Activated CD8-positive, alpha-beta memory T cell treated with anti-CD3 and anti-CD28 coated beads, Interleukin-2, amount 10 ng/mL, durations not matched to agents 7 days and 5 days (primary cell): ENCODE results near the gene TLCD2. TPM values are rescaled to one million over a fixed set of nuclear protein-coding genes. Genes with fewer than 3 reads are reported as not detected.
"Not testable (repeated sequence)": the region's sequence is repeated elsewhere in the genome, so short reads cannot be mapped to it uniquely, and the experiment has no call there.

ENCODE experiments used
- ATAC-seq: fragments of 150-1000 bp; cut with Tn5 transposase; one replicate; pipeline ENCODE4 v1.10.0; 2021; ENCODE audit warnings: moderate library complexity
- CTCF ChIA-PET: fragments of 350-600 bp; sonication (Branson Sonifier 250); formaldehyde crosslinking; loops from one replicate; lab custom pipeline; 2021; ENCODE audit warnings: antibody characterized with exemption; lab: Charles Lee
- DNase-seq: peaks from one replicate; pipeline ENCODE4 v3.0.0-alpha.2; 2020
- H3K27ac Mint-ChIP-seq: one replicate; pipeline ENCODE4 v1.8.0; 2021; ENCODE audit warnings: mild to moderate bottlenecking, mixed read lengths
- H3K27me3 Mint-ChIP-seq: one replicate; pipeline ENCODE4 v1.8.0; 2021; ENCODE audit warnings: mixed read lengths
- H3K36me3 Mint-ChIP-seq: one replicate; pipeline ENCODE4 v1.8.0; 2021; ENCODE audit warnings: mild to moderate bottlenecking, mixed read lengths
- H3K4me1 Mint-ChIP-seq: one replicate; pipeline ENCODE4 v1.8.0; 2021; ENCODE audit warnings: mixed read lengths
- H3K4me3 Mint-ChIP-seq: one replicate; pipeline ENCODE4 v1.8.0; 2021; ENCODE audit warnings: mild to moderate bottlenecking, moderate library complexity, mixed read lengths
- H3K9me3 Mint-ChIP-seq: one replicate; pipeline ENCODE4 v1.8.0; 2022; ENCODE audit warnings: low read depth, mixed read lengths
- total RNA-seq, 2 experiments: library from RNA; stranded (reverse); gene quantifications; one replicate each; pipeline ENCODE4 v1.2.3, GENCODE V29; 2021

The TLCD2 gene
- total RNA-seq, 2 experiments from 2014 or later = 0.20 to 0.28 TPM

DNA sequence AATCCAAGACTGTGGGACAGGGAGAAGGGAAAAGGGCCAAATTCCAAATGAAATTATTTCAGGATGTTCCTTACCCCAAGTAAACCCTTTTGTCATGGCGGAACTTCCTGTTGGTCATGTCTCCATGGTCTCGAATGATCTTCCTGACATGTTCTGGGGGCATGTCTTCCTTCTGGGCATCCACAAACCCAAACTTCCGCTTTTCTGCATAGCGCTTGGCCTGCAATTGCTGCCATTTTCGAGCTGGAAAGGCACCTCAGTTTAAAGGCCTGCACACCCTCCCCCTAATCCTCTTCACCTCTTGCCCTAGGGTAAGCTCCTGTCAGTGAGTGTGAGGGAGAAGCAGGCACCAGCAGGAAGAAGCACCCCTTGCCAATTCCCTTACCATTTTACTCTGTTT, 26.7 kb downstream of the TLCD2 start:
- Mint-ChIP-seq H3K27me3 (no peaks in the 10 kb centered on the region), H3K4me1 (peaks cover 38% of the 10 kb centered on the region), H3K4me3 (peak overlapping the region; percentile 99), H3K36me3 (peaks cover 52% of the 10 kb centered on the region), H3K9me3 (no peaks in the 10 kb centered on the region), H3K27ac (peak overlapping the region; percentile 94)
- ATAC-seq = no peak
- DNase-seq = no peak
- CTCF ChIA-PET = interaction anchor here (0.5 to 2.6 kb wide), 4 partner anchors 15 to 255 kb away, joined by 3 to 16 read pairs (median 9); partner anchors contain the start of gene RILP

DNA sequence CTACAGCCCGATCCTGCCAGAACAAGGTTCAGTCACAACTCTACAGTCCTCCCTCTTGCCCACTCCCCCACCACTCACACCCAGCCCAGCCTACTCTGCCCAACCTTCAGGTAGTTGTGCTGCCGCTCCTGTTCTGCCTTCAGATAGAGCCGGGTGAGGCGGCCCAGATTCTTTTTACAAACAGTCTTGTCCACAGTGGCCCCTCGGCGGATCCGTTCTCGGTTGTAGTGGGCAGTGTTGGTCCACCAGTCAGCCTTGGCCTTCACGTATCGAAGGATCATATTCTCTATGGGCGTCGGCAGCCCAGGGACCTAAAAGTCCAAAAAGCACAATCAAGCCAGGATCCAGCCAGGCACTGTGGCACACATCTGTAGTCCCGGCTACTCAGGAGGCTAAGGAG, 33.8 kb downstream of the TLCD2 start:
- H3K27ac Mint-ChIP-seq = no peak overlapping the region
- DNase-seq (no peak), ATAC-seq (no peak)
- peaks cover 79% of the 10 kb centered on the region for H3K36me3 Mint-ChIP-seq
- H3K4me3 Mint-ChIP-seq = no peak overlapping the region
- peaks cover 19% of the 10 kb centered on the region for H3K4me1 Mint-ChIP-seq
- H3K9me3 Mint-ChIP-seq = no peaks in the 10 kb centered on the region
- H3K27me3 Mint-ChIP-seq = no peaks in the 10 kb centered on the region
- CTCF ChIA-PET = no interaction called here

DNA sequence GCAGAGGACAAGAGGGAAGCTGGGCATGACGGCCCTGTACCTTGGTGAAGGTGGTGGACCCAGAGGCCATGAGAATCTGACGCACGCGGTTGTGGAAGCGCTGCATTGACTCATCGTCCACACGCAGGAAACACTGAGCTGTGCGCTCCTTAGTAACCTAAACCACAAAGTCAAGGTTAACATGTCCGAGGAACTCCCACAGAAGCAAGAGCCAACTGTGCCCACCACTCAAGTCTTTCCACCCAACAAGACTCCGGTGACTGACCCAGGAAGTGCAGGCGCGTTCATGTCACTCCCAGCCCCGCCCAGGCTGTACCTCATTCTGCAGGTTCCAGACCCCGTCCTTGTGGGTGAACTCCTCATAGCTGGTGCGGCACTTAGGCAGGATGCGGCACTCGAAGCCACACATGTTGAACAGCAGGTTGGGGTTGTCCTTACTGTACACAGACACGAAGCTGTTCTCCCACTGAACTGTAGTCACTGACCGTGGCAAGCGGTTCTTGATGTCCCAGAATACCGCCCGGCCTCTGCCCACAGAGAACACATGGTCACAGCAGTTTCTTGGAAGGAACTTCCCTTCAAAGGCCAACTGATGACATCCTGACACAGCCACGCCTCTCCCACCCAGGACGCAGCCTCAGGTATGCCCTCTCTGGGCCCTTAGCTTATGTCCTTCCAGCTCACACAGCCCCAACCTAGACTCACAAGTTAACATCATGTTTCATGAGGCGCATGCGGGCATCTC, 37.0 kb downstream of the TLCD2 start:
- peak; percentile 47 for ATAC-seq
- Mint-ChIP-seq H3K27me3 (no peaks in the 10 kb centered on the region), H3K27ac (peak overlapping the region; percentile 32), H3K36me3 (peaks cover 72% of the 10 kb centered on the region), H3K4me1 (peaks cover 19% of the 10 kb centered on the region), H3K9me3 (no peaks in the 10 kb centered on the region), H3K4me3 (no peak overlapping the region)
- DNase-seq = peak; percentile 58
- CTCF ChIA-PET = interaction anchor here (0.8 to 1.3 kb wide), 4 partner anchors 24 to 48 kb away, joined by 3 to 4 read pairs (median 3); partner anchors contain the start of gene RILP

DNA sequence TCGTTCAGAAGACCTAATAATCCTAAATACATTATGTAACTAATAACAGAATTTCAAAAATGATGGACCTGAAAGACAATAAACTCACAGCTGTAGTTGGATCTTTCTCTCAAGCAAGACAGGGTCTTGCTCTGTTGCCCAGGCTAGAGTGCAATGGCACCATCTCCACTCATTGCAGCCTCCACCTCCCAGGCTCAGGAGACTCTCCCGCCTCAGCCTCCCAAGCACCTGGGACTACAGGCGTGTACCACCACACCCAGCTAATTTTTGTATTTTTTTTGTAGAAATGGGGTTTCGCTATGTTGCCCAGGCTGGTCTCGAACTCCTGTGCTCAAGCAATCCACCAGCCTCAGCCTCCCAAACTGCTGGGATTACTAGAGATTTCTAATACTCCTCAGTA, 46.2 kb downstream of the TLCD2 start:
- ATAC-seq, H3K4me3 Mint-ChIP-seq, H3K27me3 Mint-ChIP-seq, H3K9me3 Mint-ChIP-seq, DNase-seq, H3K27ac Mint-ChIP-seq, H3K4me1 Mint-ChIP-seq: not testable (repeated sequence)
- CTCF ChIA-PET = interaction anchor here (2.9 kb wide), 1 partner anchor 15 kb away, joined by 12 read pairs; the partner anchor contains the start of gene RILP
- peaks cover 55% of the 10 kb centered on the region for H3K36me3 Mint-ChIP-seq

DNA sequence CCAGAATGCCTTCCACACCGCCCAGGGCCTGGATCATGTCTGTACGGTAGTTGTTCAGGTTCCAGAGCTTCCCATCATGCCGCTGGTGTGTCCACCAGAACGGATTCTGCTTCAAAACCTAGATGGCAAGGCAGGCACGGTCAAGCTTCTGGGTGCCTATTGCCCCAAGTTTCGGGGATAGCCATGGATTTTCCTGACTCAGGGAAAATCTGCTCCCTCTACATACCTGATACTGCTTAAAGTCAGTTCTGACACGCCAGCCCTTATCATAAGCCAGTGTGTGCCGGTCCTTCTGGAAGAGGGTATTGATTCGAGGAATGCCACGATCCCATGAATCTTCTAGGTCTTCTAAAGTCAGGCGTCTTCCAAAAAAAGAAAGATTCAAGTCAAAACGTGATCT, 49.1 kb downstream of the TLCD2 start:
- CTCF ChIA-PET = interaction anchor here (1.5 to 2.9 kb wide), 2 partner anchors 12 to 16 kb away, joined by 3 to 12 read pairs; partner anchors contain the start of genes RILP and SCARF1
- no peaks in the 10 kb centered on the region for H3K4me1 Mint-ChIP-seq
- H3K4me3 Mint-ChIP-seq = no peak overlapping the region
- no peak overlapping the region for H3K27ac Mint-ChIP-seq
- DNase-seq (no peak), ATAC-seq (no peak)
- no peaks in the 10 kb centered on the region for H3K9me3 Mint-ChIP-seq
- no peaks in the 10 kb centered on the region for H3K27me3 Mint-ChIP-seq
- H3K36me3 Mint-ChIP-seq = peaks cover 64% of the 10 kb centered on the region

DNA sequence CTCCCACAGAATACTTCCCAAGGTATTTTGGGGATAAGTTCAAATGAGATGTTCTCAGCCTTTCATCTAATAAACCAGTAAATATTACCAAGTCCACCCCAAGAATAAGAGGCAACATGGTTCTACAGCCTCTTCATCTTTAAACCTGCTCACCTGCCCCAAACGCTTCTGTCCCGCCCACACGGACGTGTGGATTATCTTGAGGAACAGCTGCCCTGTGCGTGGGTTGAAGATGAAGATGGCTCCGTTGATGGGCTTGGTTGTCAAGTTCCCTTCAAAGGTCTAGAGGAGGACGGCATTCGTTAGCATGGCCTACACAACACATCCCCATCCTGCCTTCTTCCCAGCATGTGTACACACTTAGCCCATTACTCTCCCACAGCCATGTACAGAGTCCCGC, 52.1 kb downstream of the TLCD2 start:
- H3K4me3 Mint-ChIP-seq = no peak overlapping the region
- no peak overlapping the region for H3K27ac Mint-ChIP-seq
- peaks cover 71% of the 10 kb centered on the region for H3K36me3 Mint-ChIP-seq
- no peaks in the 10 kb centered on the region for H3K4me1 Mint-ChIP-seq
- no peaks in the 10 kb centered on the region for H3K9me3 Mint-ChIP-seq
- ATAC-seq (no peak), DNase-seq (no peak)
- no peaks in the 10 kb centered on the region for H3K27me3 Mint-ChIP-seq
- CTCF ChIA-PET = no interaction called here

DNA sequence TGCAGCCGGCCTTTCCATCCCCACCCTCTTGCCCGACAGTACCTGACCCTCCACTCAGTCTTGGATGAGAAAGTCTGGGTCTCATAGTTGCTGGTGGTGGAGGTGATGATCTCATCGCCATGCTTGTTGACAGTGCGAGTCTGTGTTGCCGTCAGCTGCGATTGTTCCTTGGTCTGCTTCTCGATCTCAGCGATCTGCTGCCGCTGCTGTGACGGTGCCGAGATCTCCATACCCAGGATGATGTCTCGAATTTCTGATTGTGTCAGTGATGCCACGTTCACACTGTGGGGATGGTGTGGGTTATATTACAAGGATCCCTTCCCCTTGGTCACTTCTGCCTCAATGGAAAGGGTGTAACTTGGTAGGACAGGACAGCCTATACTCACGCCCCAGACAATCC, 56.4 kb downstream of the TLCD2 start:
- H3K27me3 Mint-ChIP-seq = no peaks in the 10 kb centered on the region

DNA sequence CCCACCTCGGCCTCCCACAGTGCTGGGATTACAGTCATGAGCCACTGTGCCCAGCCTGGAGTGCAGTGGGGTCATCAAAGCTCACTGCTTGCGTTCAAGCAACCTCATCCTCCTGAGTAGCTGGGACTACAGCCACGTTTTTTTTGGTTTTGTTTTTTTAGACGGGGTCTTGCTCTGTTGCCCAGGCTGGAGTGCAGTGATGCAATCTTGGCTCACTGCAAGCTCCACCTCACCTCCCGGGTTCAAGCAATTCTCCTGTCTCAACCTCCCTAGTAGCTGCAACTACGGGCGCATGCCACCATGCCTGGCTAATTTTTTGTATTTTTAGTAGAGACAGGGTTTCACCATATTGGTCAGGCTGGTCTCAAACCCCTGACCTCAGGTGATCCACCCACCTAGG, 57.4 kb downstream of the TLCD2 start:
- not testable (repeated sequence) for H3K4me1 Mint-ChIP-seq, ATAC-seq, DNase-seq, H3K4me3 Mint-ChIP-seq, H3K9me3 Mint-ChIP-seq, H3K27me3 Mint-ChIP-seq, H3K27ac Mint-ChIP-seq
- CTCF ChIA-PET = interaction anchor here (1.5 to 1.9 kb wide), 4 partner anchors 10 to 79 kb away, joined by 3 to 13 read pairs (median 5); no protein-coding TSS in a partner anchor
- peaks cover 44% of the 10 kb centered on the region for H3K36me3 Mint-ChIP-seq

More for the DNA sequence above, 56.4 kb downstream of the TLCD2 start:
- Mint-ChIP-seq H3K4me3 (no peak overlapping the region), H3K4me1 (peaks cover 5% of the 10 kb centered on the region), H3K27ac (no peak overlapping the region), H3K36me3 (peaks cover 54% of the 10 kb centered on the region), H3K9me3 (no peaks in the 10 kb centered on the region)
- CTCF ChIA-PET = no interaction called here
- ATAC-seq (no peak), DNase-seq (no peak)

Other genes starting within 250 kb of the TLCD2 start
- 10 to 100 TPM; 50.6 to 58.4 TPM for gene MYO1C, start 217.7 kb downstream of the TLCD2 start, total RNA-seq
- gene INPP5K, start 193.8 kb downstream of the TLCD2 start, total RNA-seq = 10 to 100 TPM; 40.6 to 43.4 TPM
- 10 to 100 TPM; 42.1 to 69.1 TPM for gene PITPNA, start 147.6 kb downstream of the TLCD2 start, total RNA-seq
- 1 to 10 TPM in 1 of 2 experiments, under 1 TPM in 1; 0.55 to 1.3 TPM for gene SLC43A2, start 81.5 kb downstream of the TLCD2 start, total RNA-seq
- gene SCARF1, start 64.6 kb downstream of the TLCD2 start, total RNA-seq = 1 to 10 TPM in 1 of 2 experiments, under 1 TPM in 1; 0.70 to 2.0 TPM
- 1 to 10 TPM; 4.8 to 6.9 TPM for gene RILP, start 60.5 kb downstream of the TLCD2 start, total RNA-seq
- 100 to 1,000 TPM; 324 to 358 TPM for gene PRPF8, start 25.5 kb downstream of the TLCD2 start, total RNA-seq
- 10 to 100 TPM; 28.7 to 32.1 TPM for gene WDR81, start 14.3 kb upstream of the TLCD2 start, total RNA-seq
- under 1 TPM; 0.18 to 0.19 TPM for gene SERPINF2, start 32.5 kb upstream of the TLCD2 start, total RNA-seq
- gene SERPINF1, start 51.7 kb upstream of the TLCD2 start, total RNA-seq = 1 to 10 TPM in 1 of 2 experiments, under 1 TPM in 1; 0.93 to 1.1 TPM
- gene SMYD4, start 119.5 kb upstream of the TLCD2 start, total RNA-seq = 10 to 100 TPM; 34.7 to 45.4 TPM
- gene RPA1, start 119.6 kb upstream of the TLCD2 start, total RNA-seq = 100 to 1,000 TPM; 196 to 249 TPM